ENCODE measurements around the gene SPEG. TPM values are rescaled to one million over a fixed set of nuclear protein-coding genes. Genes with fewer than 3 reads are reported as not detected.

SPEG gene
- total RNA-seq, 2 experiments from 2014 or later, result 0.46 TPM; not detected in 1

GRCh38 chr2:219466816-219467735, 32.4 kb downstream of the SPEG start:
- H3K27ac ChIP-seq (ENCODE audit: low read depth, low read length, poor library complexity, severe bottlenecking), result no peak overlapping the region
- DNase-seq (ENCODE audit: low spot score), result no peak
- no peaks in the 10 kb centered on the region for H3K9me2 ChIP-seq (ENCODE audit: insufficient read depth, low read length)
- intact Hi-C loops (cut with micrococcal nuclease; ENCODE audit: unreplicated experiment), result no loop called here
- no TSS peak for BruUV-seq (replicated peaks)
- CTCF ChIA-PET (ENCODE audit: unreplicated experiment), result interaction anchor here (1.0 kb wide), 1 partner anchor 29 kb away, joined by 3 read pairs; a partner anchor contains a TSS
- H3K9me3 ChIP-seq (ENCODE audit: low read length), result no peaks in the 10 kb centered on the region
- POLR2A ChIA-PET, result interaction anchor here (0.7 kb wide), 1 partner anchor 235 kb away, joined by 4 read pairs; no protein-coding TSS in a partner anchor
- H3K4me2 ChIP-seq (ENCODE audit: low read length), result no peak overlapping the region
- no peaks in the 10 kb centered on the region for H3K36me3 ChIP-seq (ENCODE audit: insufficient read depth, low read length)
- H3K79me2 ChIP-seq (ENCODE audit: insufficient read depth, low read depth, low read length), result no peaks in the 10 kb centered on the region
- no peaks in the 10 kb centered on the region for H4K20me1 ChIP-seq (ENCODE audit: insufficient read depth, low read length)
- H3K4me1 ChIP-seq (ENCODE audit: insufficient read depth, low read length, poor library complexity, severe bottlenecking), result no peaks in the 10 kb centered on the region
- TF ChIP-seq EZH2phosphoT487 (IDR thresholded peaks at IDR 0.05; ENCODE audit: borderline replicate concordance, low read depth, low read length), result no peak
- TF ChIP-seq CTCF (conservative IDR thresholded peaks at IDR 0.05; ENCODE audit: low read length), result no peak
- H3K4me3 ChIP-seq (ENCODE audit: low read depth, low read length, poor library complexity, severe bottlenecking), result no peak overlapping the region
- H2AFZ ChIP-seq (ENCODE audit: low read length), result no peak overlapping the region

GRCh38 chr2:219467736-219468075, 33.1 kb downstream of the SPEG start:
- H4K20me1 ChIP-seq (ENCODE audit: insufficient read depth, low read length), result no peaks in the 10 kb centered on the region
- CTCF ChIA-PET (ENCODE audit: unreplicated experiment), result interaction anchor here (1.0 kb wide), 1 partner anchor 28 kb away, joined by 3 read pairs; a partner anchor contains a TSS
- H3K27ac ChIP-seq (ENCODE audit: low read depth, low read length, poor library complexity, severe bottlenecking), result no peak overlapping the region
- no peak overlapping the region for H2AFZ ChIP-seq (ENCODE audit: low read length)
- H3K9me3 ChIP-seq (ENCODE audit: low read length), result no peaks in the 10 kb centered on the region
- POLR2A ChIA-PET, result interaction anchor here (0.7 kb wide), 1 partner anchor 235 kb away, joined by 4 read pairs; no protein-coding TSS in a partner anchor
- H3K4me2 ChIP-seq (ENCODE audit: low read length), result no peak overlapping the region
- no peaks in the 10 kb centered on the region for H3K4me1 ChIP-seq (ENCODE audit: insufficient read depth, low read length, poor library complexity, severe bottlenecking)
- intact Hi-C loops (cut with micrococcal nuclease; ENCODE audit: unreplicated experiment), result no loop called here
- no TSS peak for BruUV-seq (replicated peaks)
- no peak overlapping the region for H3K4me3 ChIP-seq (ENCODE audit: low read depth, low read length, poor library complexity, severe bottlenecking)
- no peaks in the 10 kb centered on the region for H3K79me2 ChIP-seq (ENCODE audit: insufficient read depth, low read depth, low read length)
- TF ChIP-seq CTCF (conservative IDR thresholded peaks at IDR 0.05; ENCODE audit: low read length) (no peak), EZH2phosphoT487 (IDR thresholded peaks at IDR 0.05; ENCODE audit: borderline replicate concordance, low read depth, low read length) (no peak)
- no peaks in the 10 kb centered on the region for H3K36me3 ChIP-seq (ENCODE audit: insufficient read depth, low read length)
- H3K9me2 ChIP-seq (ENCODE audit: insufficient read depth, low read length), result no peaks in the 10 kb centered on the region
- DNase-seq (ENCODE audit: low spot score), result no peak
